ENCODE results near the gene NEFH.
"Not testable (repeated sequence)": the region's sequence is repeated elsewhere in the genome, so short reads cannot be mapped to it uniquely, and the experiment has no call there.

The NEFH gene

DNA sequence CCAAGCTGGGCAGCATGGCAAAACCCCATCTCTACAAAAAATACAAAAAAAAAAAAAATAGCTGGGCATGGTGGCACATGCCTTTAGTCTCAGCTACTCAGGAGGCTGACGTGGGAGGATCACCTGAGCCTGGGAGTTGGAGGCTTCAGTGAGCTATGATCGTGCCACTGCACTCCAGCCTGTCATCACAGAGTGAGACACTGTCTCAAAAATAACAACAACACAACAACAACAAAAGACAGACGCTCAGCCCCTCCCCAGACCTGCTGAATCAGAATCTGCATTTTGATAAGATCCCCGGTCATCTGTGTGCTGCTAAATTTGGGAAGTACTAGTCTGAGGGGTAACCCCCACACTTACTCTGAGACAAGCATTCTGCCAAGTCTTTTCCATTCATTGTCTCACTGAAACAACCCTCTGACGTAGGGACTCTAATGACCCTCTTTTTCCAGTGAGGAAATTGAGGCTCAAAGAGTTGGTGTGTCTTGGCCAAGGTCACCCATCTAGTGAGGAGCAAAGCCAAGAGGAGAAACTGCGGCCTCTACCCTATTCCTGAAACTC lies 7.5 kb downstream of the NEFH start:
- TF ChIP-seq, protein P1, sequence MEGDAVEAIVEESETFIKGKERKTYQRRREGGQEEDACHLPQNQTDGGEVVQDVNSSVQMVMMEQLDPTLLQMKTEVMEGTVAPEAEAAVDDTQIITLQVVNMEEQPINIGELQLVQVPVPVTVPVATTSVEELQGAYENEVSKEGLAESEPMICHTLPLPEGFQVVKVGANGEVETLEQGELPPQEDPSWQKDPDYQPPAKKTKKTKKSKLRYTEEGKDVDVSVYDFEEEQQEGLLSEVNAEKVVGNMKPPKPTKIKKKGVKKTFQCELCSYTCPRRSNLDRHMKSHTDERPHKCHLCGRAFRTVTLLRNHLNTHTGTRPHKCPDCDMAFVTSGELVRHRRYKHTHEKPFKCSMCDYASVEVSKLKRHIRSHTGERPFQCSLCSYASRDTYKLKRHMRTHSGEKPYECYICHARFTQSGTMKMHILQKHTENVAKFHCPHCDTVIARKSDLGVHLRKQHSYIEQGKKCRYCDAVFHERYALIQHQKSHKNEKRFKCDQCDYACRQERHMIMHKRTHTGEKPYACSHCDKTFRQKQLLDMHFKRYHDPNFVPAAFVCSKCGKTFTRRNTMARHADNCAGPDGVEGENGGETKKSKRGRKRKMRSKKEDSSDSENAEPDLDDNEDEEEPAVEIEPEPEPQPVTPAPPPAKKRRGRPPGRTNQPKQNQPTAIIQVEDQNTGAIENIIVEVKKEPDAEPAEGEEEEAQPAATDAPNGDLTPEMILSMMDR (conservative IDR thresholded peaks at IDR 0.05; ENCODE audit: control insufficient read depth, insufficient read depth, low read depth, low read length) = no peak
- no peak overlapping the region for H3K4me3 ChIP-seq (ENCODE audit: control insufficient read depth, low read depth, low read length)
- no peak for DNase-seq (ENCODE audit: low read depth)

DNA sequence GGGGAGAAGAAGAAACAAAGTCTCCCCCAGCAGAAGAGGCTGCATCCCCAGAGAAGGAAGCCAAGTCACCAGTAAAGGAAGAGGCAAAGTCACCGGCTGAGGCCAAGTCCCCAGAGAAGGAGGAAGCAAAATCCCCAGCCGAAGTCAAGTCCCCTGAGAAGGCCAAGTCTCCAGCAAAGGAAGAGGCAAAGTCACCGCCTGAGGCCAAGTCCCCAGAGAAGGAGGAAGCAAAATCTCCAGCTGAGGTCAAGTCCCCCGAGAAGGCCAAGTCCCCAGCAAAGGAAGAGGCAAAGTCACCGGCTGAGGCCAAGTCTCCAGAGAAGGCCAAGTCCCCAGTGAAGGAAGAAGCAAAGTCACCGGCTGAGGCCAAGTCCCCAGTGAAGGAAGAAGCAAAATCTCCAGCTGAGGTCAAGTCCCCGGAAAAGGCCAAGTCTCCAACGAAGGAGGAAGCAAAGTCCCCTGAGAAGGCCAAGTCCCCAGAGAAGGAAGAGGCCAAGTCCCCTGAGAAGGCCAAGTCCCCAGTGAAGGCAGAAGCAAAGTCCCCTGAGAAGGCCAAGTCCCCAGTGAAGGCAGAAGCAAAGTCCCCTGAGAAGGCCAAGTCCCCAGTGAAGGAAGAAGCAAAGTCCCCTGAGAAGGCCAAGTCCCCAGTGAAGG lies 9.2 kb downstream of the NEFH start:
- not testable (repeated sequence) for DNase-seq (ENCODE audit: low read depth); H3K4me3 ChIP-seq (ENCODE audit: control insufficient read depth, low read depth, low read length)

DNA sequence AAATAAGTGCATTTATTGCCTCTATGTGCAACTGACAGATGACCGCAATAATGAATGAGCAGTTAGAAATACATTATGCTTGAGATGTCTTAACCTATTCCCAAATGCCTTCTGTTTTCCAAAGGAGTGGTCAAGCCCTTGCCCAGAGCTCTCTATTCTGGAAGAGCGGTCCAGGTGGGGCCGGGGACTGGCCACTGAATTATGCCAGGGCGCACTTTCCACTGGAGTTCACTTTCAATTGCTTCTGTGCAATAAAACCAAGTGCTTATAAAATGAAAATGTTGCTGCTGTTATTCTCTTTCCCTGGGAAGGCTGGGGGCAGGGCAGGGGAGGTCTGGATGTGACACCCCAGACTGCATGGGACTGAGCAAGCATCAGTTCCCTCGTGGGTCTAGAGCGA lies 11.0 kb downstream of the NEFH start:
- TF ChIP-seq, protein P1 (conservative IDR thresholded peaks at IDR 0.05; ENCODE audit: control insufficient read depth, insufficient read depth, low read depth, low read length) = no peak
- DNase-seq (ENCODE audit: low read depth) = no peak
- H3K4me3 ChIP-seq (ENCODE audit: control insufficient read depth, low read depth, low read length) = no peak overlapping the region

DNA sequence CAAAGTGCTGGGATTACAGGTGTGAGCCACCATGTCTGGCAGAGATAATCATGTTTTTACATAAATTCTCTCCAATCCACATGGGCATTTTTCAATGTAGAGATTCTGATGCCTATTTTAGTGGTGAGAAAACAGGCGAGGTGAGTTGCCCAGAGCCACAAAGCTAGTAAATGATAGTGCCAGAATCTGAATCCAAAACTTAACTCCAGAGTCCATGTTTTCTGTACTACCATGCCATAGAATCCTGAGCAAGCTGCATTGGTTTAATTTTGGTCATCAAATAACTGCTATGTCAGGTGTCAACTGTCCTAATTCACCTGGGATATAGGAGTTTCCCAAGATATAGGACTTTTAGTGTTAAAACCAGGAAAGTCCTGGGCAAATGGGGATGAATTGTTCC lies 13.6 kb downstream of the NEFH start:
- TF ChIP-seq, protein P1 (conservative IDR thresholded peaks at IDR 0.05; ENCODE audit: control insufficient read depth, insufficient read depth, low read depth, low read length) = no peak
- DNase-seq (ENCODE audit: low read depth) = no peak
- H3K4me3 ChIP-seq (ENCODE audit: control insufficient read depth, low read depth, low read length) = no peak overlapping the region

DNA sequence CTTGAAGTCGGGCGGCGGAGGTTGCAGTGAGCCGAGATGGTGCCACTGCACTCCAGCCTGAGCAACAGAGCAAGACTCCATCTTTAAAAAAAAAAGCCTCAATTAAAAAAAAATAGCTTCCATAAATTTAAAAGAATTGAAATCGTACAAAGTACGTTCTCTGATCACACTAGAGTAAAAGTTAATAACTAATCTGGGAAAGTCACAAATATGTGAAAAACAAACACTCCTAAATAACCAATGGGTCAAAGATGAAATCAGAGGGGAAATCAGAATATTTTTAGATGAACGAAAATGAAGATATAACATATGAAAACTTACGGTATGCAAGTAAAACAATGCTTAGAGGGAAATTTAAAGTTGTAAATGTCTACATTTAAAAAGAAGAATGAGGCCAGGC lies 19.8 kb downstream of the NEFH start:
- H3K4me3 ChIP-seq (ENCODE audit: control insufficient read depth, low read depth, low read length) = no peak overlapping the region
- DNase-seq (ENCODE audit: low read depth) = no peak
- TF ChIP-seq, protein P1 (conservative IDR thresholded peaks at IDR 0.05; ENCODE audit: control insufficient read depth, insufficient read depth, low read depth, low read length) = no peak

DNA sequence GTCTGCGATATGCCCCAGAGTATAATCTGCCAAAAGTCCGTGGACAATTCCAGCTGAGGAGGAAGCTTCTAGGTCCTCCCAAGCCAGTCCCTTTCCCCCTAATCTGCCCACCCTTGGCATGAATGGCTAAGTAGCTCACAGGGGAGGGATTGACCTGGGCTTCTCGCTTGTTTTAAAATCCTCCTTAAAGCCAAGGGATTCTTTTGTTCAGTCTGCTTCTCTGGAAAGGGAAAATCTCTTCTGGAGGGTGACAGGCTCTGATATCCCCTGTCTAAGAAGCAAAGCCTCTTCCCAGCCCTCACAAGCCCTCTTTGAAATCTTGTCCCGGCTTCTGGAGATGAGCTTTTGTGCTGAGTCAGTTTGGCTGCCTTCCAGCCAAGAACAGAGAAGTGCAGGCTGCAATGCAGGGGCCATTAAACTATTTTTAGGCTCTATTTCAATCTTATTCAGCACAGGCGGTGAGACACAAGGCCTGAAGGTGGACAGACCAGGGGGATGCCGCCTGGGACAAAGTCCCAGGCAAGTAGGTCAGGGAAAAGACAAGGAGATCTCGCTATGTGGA lies 23.9 kb downstream of the NEFH start:
- TF ChIP-seq, protein P1 (conservative IDR thresholded peaks at IDR 0.05; ENCODE audit: control insufficient read depth, insufficient read depth, low read depth, low read length) = no peak
- peak; percentile 81 for DNase-seq (ENCODE audit: low read depth)
- H3K4me3 ChIP-seq (ENCODE audit: control insufficient read depth, low read depth, low read length) = no peak overlapping the region

DNA sequence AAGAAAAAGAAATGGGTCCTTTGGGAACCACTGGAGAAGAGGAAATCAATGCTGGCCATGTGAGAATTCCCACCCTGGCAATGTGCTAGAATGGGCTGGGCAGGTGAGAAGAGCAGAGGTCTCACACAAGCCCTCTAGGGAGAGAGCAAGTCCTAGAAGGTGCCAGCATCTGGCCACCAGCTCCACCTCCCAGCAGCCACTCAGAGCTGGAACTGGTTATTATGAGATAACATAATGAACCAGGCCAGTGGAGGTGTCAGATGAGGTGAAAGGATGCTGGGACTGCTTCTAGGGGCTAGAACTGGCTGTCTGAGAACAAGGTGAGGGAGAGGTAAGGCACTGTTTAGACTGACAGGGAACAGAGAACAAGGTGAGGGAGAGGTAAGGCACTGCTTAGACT lies 29.3 kb downstream of the NEFH start:
- TF ChIP-seq, protein P1 (conservative IDR thresholded peaks at IDR 0.05; ENCODE audit: control insufficient read depth, insufficient read depth, low read depth, low read length) = no peak
- no peak overlapping the region for H3K4me3 ChIP-seq (ENCODE audit: control insufficient read depth, low read depth, low read length)
- DNase-seq (ENCODE audit: low read depth) = no peak
